SIG-M5 treated with dmso at 0.1 percent for 504 hours (cell line): ENCODE data around the gene TNIK.
"Not testable (repeated sequence)": the region's sequence is repeated elsewhere in the genome, so short reads cannot be mapped to it uniquely, and the experiment has no call there.

Experiments used
- DNase-seq: peaks from one replicate; lab custom pipeline; 2025; ENCODE audit not compliant: unreplicated experiment; lab: John Stamatoyannopoulos, UW

The TNIK gene

GRCh38 chr3:171388527-171388926 is 71.7 kb downstream of the TNIK start:
- DNase-seq: no peak

GRCh38 chr3:171387062-171387461 is 73.1 kb downstream of the TNIK start:
- DNase-seq: no peak

DNA sequence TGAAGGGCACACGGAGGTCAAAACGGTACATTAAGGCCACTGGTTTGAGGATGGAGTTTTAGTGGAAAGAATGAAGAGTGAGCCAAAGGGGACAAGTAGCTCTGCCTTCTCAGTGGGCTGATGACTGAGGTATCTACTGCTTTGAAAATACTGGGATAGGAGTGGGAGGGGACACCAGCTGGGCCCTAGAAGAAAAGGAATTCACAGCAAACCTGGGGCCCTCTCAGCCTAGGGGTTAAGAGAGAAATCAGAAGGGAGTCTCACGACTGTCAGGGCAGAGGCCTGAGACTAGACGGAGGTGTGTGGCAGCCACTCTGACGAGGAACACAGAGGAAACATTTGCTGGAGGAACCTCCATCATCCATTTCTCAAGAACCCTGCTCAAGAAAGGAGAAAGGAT is 75.1 kb downstream of the TNIK start:
- no peak for DNase-seq

DNA sequence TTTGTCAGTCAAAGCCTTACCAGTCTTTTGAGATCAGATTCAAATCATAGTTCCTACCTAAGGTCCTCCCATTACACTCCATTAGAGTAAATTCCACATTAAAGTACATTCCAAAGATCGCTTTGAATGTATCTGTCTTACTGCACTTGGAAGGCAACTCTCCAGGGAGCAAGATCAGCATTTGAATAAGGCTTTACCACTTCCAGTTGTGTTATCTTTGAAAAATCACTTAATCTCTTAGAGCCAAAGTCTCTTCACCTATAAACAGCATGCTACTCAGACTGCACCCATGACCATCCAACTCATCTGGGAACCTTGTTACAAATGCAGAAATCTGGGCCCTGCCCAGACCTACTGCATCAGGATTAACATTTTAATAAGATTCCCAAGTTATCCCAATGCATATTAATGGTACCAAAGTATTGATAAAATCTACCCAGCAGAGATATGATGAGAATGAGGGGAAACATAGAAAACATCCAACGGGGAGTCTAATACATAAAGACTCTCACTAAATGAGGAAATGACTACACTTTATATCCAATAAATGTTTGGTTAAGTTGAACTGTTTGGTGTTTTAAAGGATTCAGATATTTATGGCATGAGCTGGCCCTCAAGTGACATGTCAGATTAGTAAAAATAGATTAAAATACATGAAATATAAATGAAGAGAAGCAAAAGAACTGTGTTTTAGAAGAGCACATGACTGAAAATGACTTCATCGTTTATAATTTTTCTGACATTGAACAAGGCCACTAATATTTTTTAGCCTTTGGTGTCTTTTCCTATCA is 75.9 kb downstream of the TNIK start:
- DNase-seq: no peak

DNA sequence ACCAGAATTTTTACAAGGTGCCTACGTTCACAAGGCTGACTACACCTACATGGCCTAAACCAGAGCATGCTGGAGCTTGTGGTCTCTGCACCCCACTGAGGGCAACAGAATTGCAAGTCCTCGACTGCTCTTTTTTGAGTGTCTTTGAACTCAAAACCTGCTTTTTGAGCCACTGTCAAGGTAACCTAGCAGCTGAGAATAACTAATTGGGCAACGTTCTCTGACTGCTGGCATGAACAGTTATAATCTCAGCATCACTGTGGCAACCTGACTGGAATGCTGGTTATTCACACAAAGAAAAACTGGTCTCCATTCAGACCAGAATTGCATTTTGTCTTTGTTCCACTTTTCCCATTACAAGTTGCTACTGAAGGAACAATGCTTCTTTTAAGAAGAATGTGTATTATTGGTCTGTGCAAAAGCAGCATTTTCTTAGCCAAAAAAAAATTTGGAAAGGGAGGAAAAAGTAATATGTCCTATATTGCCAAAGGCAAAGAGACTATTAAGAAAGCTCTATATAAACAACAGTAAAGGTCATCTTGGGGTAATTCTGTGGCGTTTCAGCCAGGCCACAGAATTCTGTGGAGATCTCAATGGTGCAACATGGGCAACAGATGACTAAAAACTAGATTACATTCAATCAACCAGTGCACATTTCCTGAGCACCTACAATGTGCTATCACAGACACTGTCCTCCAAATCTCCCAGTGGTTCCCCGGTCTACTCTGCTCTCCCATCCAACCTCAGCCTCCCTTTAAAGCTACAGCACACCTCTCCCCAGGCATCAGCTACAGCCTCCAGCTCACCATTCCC is 76.8 kb downstream of the TNIK start:
- DNase-seq: no peak

GRCh38 chr3:171382347-171382746 is 77.9 kb downstream of the TNIK start:
- DNase-seq: not testable (repeated sequence)

DNA sequence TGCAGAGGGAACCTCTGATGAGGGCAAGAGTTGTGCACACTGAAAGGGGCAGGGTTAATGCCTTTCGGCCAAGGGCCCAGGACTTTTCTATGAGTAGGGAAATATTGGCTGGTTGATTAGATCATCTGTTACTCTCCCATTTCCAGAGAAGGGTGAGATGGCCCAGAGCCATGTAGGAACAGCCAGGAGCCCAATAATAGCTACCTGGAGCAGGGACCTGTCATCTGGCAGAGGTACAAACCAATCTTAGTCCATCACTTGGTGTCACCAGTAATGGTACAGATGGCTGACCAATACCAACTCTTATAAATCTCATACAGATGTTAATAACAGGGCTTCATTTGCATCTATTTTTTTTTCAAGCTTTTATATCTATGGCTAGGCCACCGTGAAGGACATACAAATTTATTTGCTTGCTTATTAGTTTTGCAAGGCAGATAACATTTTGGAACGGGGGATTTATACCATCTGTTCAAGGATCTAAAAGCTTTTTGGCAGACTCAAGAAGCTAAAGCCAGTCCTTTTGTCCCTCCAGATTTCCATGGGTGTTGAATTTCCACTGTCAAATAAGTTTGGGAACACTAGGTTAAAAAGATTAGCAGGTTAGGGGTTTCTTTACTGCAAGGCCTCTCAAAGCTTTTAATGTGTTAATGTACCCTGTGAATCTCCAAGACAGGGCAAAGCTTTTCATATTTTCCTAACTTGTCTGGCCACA is 79.3 kb downstream of the TNIK start:
- no peak for DNase-seq

DNA sequence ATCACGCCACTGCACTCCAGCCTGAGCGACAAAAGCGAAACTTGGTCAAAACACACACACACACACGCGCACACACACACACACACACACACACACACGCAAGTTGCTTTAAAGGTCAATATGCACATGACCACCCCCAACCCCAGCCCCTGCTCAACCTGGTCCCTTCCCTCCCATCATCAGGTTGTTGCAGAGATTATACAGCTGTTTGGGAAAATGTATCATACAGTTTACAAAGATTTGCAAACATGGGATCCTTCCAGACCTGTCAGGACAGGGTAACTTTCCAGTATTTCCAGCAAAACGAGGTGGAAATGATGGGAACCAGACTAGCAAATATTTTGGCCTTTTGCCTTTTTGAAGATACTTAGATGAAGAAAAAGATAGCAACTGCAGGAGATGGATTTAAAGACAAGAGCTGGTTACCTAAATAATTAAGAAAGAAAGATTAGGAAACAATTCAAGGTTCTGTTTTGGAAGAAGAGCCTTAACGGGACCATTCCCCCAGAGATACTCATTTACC is 80.2 kb downstream of the TNIK start:
- DNase-seq: no peak

DNA sequence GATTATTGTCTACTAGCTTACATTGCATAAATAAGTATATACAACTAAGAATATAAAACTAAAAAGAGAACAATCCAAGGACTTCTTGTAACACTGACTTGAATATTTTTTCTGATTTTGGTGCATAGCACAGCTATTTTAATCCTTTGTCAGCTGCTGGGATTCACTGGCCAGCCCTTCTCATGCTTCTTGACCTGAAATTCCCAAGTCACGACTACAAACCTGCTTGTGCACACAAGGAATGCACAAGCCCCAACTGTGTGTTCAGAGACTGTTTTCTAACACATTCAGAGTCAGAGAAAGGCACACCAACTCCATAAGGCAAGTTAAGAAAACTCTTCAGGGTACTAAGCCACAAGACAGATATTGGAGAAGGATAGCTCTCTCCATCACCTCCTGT is 80.9 kb downstream of the TNIK start:
- no peak for DNase-seq

- no peak for DNase-seq
These were observed 81.6 kb downstream of the TNIK start for GRCh38 chr3:171378586-171378985.

- DNase-seq: no peak
These were observed 82.3 kb downstream of the TNIK start for GRCh38 chr3:171377859-171378258.

DNA sequence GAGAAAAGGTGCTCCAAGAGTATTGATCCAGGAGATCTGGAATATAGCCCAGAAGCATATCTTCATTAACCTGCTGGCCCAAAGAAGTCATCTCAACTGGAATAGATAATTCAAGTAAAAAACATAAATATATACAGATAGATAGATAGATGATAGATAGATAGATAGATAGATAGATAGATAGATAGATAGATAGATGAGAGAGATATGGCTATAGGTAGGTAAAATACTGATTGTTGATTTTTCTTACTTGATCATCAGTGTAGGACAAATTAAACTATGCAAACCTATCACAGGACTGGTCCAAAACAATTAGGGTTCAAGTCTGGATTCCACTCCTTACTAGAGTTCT is 83.6 kb downstream of the TNIK start:
- no peak for DNase-seq

DNA sequence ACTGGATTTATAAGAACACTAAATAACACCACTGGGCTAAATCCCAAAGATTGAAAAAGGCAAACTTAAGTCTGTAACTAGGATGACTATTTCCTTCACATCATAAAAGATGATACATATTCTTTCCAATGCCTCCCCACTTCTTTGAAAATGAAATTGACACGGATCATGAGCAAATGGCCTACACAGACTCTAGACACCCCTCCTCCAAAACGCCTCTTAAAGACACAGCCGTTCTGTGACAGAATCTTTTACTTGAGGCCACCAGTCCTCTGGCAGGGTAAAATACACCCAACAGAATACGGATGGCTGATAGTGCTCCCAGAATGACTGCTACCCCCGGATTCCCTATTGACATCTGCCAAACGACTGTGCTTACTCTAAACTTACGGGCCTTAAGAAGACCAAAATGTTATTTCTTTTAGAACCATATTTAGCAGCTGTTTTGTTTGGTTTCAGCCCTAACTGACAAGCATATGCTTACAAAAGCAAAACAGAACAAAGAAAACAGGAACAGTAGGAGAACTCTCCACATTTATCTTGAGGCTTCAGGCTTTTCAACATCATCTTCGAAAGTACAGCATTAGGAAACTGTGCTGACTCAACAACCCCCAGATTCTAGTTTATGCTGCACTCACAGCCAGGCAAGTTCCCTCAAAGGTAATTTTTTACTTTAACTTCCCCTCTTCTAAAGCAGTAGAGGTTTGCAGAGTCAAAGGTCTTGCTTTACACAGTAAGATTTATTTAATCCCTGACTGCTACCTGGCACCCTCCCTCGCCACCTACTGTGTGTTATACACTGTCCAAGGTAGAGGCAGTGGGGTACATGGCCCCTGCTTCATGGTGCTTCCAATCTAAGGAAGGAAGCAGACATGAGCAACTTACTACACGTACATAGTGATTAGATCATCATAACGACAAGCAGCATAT is 84.3 kb downstream of the TNIK start:
- DNase-seq: peak; percentile 83

GRCh38 chr3:171374661-171375285 is 85.4 kb downstream of the TNIK start:
- no peak for DNase-seq

DNA sequence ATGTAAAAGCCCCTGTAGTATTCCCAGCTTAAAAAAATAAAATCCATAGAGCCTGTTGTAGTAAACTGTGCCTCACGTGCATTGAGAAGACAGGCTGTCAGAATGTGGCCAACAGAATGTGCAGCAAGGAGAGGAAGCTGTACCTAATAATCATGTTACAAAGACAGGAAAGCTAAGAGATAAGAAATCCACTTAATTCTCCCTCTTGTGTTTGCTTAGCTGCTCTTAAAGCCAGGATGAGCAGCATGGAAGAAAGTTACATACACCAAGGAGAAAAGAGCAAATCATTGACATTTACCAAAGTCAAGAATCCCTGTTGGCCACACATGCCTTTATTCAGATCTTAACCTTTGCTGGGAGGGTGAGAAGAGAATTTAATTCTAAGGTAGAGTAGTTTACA is 85.9 kb downstream of the TNIK start:
- no peak for DNase-seq

DNA sequence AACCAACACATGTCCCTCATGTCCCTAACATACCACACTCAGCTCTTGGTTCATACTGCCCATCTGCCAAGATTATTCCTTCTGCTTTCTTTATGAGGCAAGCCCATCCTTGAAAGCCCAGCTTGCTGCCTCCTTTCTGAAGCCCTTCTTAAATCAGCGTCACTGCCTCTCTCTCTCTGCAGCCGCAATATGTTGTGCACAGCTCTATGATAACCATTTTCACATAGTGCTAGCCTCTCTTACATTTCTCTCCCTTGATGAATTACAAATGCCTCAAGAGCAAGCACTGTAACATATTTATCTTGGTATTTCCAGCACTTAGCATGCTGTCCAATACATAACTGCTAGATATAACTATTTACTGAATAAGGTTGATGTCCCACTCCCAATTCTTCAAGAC is 86.5 kb downstream of the TNIK start:
- no peak for DNase-seq

- no peak for DNase-seq
These were observed 87.5 kb downstream of the TNIK start for GRCh38 chr3:171372694-171373093.

DNA sequence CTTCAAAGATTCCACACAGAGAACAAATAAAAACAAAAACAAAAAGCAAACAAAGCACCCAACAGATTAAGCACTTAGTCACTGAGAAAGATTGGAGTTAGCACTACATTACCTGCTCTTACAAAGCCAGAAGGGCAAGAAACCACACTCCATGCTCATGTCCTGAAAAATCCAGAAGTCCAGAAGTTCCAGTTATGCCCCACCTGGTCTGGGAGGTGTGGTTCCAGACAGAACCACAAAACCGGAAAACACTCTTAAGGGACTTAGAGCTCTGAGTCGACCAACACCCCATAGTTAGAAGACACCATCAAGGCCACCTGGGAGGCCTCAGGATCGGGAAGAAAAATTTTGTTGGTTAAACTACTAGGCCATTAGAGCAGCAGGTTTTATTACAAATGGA is 88.9 kb downstream of the TNIK start:
- no peak for DNase-seq

GRCh38 chr3:171369156-171369555 is 91.0 kb downstream of the TNIK start:
- no peak for DNase-seq

- DNase-seq: not testable (repeated sequence)
These were observed 93.5 kb downstream of the TNIK start for GRCh38 chr3:171366738-171367137.
